Measurements from ENCODE around the gene CTNND2.

GRCh38 chr5:11324521-11325289 lies 579.5 kb downstream of the CTNND2 start:
- TF ChIP-seq CTCF (IDR thresholded peaks at IDR 0.05): no peak
- no peak for TF ChIP-seq EZH2 (IDR thresholded peaks at IDR 0.05; ENCODE audit: borderline replicate concordance, insufficient read depth, low read depth, low read length, poor library complexity, severe bottlenecking)
